Uterus (tissue), 2 donors: ENCODE data around the gene IL17B.

Experiments used
- POLR2A ChIP-seq, 2 donors: fragments of 450-650 bp; IDR thresholded peaks; one replicate each; pipeline ENCODE4 v1.6.1; 2016; ENCODE audit warnings: antibody characterized with exemption in 2 of 2, mild to moderate bottlenecking in 1 of 2, moderate library complexity in 1 of 2
- TF ChIP-seq, protein P1 (sequence below), 4 experiments: fragments of 200-600 bp in 2 of 4; fragments of 450-650 bp in 2 of 4; sonication (generic) in 2 of 4; IDR thresholded peaks; one replicate each; pipeline ENCODE4 v1.5.1; 2016 to 2019; ENCODE audit warnings: antibody characterized with exemption in 4 of 4, mild to moderate bottlenecking in 2 of 4, moderate library complexity in 1 of 4

DNA sequence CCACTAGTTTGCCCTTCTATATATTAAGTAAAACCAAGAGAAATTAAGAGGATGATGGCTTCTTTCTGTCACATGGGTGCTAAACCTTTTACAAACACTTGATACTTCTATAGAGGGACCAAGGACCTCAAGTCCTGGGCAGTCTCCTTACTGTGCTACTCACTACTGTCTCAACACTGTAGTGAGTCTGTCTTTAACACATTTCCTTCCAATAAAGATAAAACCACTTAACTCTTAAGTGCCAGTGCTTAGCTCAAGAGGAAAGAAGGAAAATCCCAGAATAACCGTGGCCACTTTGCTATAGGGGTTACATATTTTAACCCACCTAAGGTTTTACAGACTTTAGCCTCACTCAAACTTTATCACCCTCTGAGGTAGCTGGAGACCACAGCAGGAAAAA, 38.2 kb downstream of the IL17B start:
- TF ChIP-seq, protein P1, sequence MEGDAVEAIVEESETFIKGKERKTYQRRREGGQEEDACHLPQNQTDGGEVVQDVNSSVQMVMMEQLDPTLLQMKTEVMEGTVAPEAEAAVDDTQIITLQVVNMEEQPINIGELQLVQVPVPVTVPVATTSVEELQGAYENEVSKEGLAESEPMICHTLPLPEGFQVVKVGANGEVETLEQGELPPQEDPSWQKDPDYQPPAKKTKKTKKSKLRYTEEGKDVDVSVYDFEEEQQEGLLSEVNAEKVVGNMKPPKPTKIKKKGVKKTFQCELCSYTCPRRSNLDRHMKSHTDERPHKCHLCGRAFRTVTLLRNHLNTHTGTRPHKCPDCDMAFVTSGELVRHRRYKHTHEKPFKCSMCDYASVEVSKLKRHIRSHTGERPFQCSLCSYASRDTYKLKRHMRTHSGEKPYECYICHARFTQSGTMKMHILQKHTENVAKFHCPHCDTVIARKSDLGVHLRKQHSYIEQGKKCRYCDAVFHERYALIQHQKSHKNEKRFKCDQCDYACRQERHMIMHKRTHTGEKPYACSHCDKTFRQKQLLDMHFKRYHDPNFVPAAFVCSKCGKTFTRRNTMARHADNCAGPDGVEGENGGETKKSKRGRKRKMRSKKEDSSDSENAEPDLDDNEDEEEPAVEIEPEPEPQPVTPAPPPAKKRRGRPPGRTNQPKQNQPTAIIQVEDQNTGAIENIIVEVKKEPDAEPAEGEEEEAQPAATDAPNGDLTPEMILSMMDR (IDR thresholded peaks at IDR 0.05), result no peak
- TF ChIP-seq POLR2A (IDR thresholded peaks at IDR 0.05), result no peak
